ENCODE results near the gene PAIP2.
"Not testable (repeated sequence)": the region's sequence is repeated elsewhere in the genome, so short reads cannot be mapped to it uniquely, and the experiment has no call there.

The PAIP2 gene

DNA sequence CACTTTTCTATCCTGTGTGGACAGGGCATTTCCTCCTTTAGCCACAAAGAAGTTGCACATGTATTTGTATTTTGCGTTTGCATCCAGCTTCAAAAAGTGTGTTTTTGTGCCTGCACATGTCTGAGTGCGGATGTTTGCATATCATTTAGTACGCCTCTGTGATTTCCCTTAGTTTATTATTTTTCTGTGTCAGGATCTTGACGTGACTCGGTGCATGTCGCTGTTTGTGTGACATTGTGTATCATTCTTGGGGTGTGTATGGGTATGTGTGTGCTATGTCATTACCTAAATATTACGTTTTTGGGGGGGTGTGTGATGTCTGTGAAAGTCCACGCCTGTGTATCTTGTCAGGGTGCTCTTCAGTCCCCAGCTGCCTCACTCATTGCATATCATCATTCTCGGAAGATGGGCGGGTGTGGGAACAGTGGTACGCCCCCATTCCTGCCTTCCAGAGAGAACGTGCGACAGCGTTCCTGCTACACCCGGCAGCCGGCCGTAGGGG is 416 bp upstream of the PAIP2 start:
- peak overlapping the region; percentile 100 for H3K4me3 ChIP-seq (ENCODE audit: low read length)
- H3K9ac ChIP-seq (ENCODE audit: low read length), result peak overlapping the region; percentile 100
- H3K4me1 ChIP-seq (ENCODE audit: control insufficient read depth, insufficient read depth, low read length), result peaks cover 33% of the 10 kb centered on the region
- no peaks in the 10 kb centered on the region for H3K27me3 ChIP-seq (replicated peaks; ENCODE audit: control insufficient read depth, insufficient read depth, low read length)
- H3K36me3 ChIP-seq (ENCODE audit: control insufficient read depth, insufficient read depth, low read length, severe bottlenecking), result no peaks in the 10 kb centered on the region
- H3K9me3 ChIP-seq (ENCODE audit: control insufficient read depth, low read length), result no peaks in the 10 kb centered on the region
- DNase-seq (ENCODE audit: low read depth), result no peak

DNA sequence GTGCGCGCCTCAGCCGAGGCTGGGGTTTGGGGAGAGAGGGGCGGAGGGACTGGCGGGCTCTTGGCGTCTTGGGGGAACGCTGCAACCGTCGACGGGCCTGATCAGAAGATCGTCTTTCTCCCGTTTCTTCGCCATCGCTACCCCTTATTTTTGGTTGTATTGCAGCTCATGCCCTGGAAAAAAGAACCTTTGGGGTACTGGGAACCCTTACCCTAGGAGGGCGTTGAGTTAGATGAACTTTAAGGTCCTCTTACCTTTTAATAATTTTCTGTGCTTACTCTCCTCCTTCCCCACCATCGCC is 719 bp downstream of the PAIP2 start:
- Histone ChIP-seq H3K36me3 (ENCODE audit: control insufficient read depth, insufficient read depth, low read length, severe bottlenecking) (no peaks in the 10 kb centered on the region), H3K9me3 (ENCODE audit: control insufficient read depth, low read length) (no peaks in the 10 kb centered on the region), H3K4me3 (ENCODE audit: low read length) (peak overlapping the region; percentile 100), H3K27me3 (replicated peaks; ENCODE audit: control insufficient read depth, insufficient read depth, low read length) (no peaks in the 10 kb centered on the region), H3K4me1 (ENCODE audit: control insufficient read depth, insufficient read depth, low read length) (peaks cover 28% of the 10 kb centered on the region), H3K9ac (ENCODE audit: low read length) (peak overlapping the region; percentile 100)
- DNase-seq (ENCODE audit: low read depth), result no peak

DNA sequence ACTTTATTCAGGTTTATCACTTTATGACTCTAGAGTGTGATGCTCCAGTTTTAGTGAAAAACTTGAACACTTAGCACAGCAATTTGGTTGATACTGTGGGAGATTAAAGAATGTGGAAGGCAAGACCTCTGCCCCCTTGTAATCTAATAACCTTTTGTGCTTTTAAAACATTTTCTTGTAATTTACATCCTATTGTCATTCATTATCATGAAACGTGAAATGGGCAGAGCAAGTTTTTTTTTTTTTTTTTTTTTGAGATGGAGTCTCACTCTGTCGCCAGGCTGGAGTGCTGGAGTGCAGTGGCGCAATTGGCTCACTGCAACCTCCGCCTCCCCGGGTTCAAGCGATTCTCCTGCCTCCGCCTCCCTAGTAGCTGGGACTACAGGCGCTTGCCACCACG is 1.8 kb downstream of the PAIP2 start:
- peak overlapping the region; percentile 100 for H3K4me3 ChIP-seq (ENCODE audit: low read length)
- no peaks in the 10 kb centered on the region for H3K9me3 ChIP-seq (ENCODE audit: control insufficient read depth, low read length)
- no peak for DNase-seq (ENCODE audit: low read depth)
- peaks cover 28% of the 10 kb centered on the region for H3K4me1 ChIP-seq (ENCODE audit: control insufficient read depth, insufficient read depth, low read length)
- no peaks in the 10 kb centered on the region for H3K36me3 ChIP-seq (ENCODE audit: control insufficient read depth, insufficient read depth, low read length, severe bottlenecking)
- H3K9ac ChIP-seq (ENCODE audit: low read length), result peak overlapping the region; percentile 100
- no peaks in the 10 kb centered on the region for H3K27me3 ChIP-seq (replicated peaks; ENCODE audit: control insufficient read depth, insufficient read depth, low read length)

DNA sequence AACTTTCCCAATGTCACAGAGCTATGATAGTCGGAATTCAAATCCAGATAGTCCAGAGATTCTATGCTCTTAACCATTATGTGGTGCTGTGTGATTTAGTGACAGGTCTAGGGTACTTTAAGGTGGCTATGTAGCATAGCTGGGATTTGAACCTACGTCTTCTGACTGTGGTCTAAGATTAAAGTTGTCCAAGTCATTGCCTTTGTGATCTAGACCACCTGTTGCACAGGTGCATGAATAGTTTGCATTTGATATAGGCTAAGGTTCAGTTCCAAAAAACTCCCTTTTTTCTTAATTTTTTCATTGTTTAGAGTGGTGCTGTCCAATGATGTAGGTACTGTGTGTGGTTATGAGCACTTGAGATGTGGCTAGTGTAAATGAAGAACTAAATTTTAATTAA is 2.5 kb downstream of the PAIP2 start:
- no peak overlapping the region for H3K9ac ChIP-seq (ENCODE audit: low read length)
- H3K9me3 ChIP-seq (ENCODE audit: control insufficient read depth, low read length), result no peaks in the 10 kb centered on the region
- peaks cover 28% of the 10 kb centered on the region for H3K4me1 ChIP-seq (ENCODE audit: control insufficient read depth, insufficient read depth, low read length)
- H3K27me3 ChIP-seq (replicated peaks; ENCODE audit: control insufficient read depth, insufficient read depth, low read length), result no peaks in the 10 kb centered on the region
- peak overlapping the region; percentile 100 for H3K4me3 ChIP-seq (ENCODE audit: low read length)
- no peak for DNase-seq (ENCODE audit: low read depth)
- no peaks in the 10 kb centered on the region for H3K36me3 ChIP-seq (ENCODE audit: control insufficient read depth, insufficient read depth, low read length, severe bottlenecking)

DNA sequence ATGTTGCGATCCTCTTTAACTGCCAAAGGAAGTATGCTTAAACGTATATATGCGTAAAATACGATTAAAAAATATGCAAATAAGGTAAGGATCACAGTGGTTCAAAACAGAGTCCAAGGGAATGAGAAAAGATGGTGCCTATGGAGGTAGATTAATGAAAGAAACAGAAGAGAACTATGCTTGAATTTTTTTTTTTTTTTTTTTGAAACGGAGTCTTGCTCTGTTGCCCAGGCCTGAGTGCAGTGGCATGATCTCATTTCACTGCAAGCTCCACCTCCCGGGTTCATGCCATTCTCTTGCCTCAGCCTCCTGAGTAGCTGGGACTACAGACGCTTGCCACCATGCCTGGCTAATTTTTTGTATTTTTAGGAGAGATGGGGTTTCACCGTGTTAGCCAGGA is 3.8 kb downstream of the PAIP2 start:
- H3K9me3 ChIP-seq (ENCODE audit: control insufficient read depth, low read length); H3K9ac ChIP-seq (ENCODE audit: low read length); DNase-seq (ENCODE audit: low read depth); H3K36me3 ChIP-seq (ENCODE audit: control insufficient read depth, insufficient read depth, low read length, severe bottlenecking); H3K27me3 ChIP-seq (replicated peaks; ENCODE audit: control insufficient read depth, insufficient read depth, low read length); H3K4me3 ChIP-seq (ENCODE audit: low read length): not testable (repeated sequence)
- H3K4me1 ChIP-seq (ENCODE audit: control insufficient read depth, insufficient read depth, low read length), result peaks cover 33% of the 10 kb centered on the region

DNA sequence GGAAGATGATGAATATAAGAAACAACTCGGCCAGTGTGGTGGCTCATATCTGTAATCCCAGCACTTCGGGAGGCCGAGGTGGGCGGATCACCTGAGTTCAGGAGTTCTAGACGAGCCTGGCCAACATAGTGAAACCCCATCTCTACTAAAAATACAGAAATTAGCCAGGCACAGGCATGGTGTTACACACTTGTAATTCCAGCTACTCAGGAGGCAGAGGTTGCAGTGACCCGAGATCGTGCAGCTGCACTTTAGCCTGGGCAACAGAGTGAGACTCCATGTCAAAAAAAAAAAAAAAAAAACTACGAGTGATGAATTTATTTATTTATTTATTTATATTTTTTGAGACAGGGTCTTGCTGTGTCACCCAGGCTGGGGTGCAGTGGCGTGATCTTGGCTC is 6.2 kb downstream of the PAIP2 start:
- not testable (repeated sequence) for DNase-seq (ENCODE audit: low read depth); H3K27me3 ChIP-seq (replicated peaks; ENCODE audit: control insufficient read depth, insufficient read depth, low read length); H3K4me3 ChIP-seq (ENCODE audit: low read length); H3K9ac ChIP-seq (ENCODE audit: low read length); H3K36me3 ChIP-seq (ENCODE audit: control insufficient read depth, insufficient read depth, low read length, severe bottlenecking); H3K9me3 ChIP-seq (ENCODE audit: control insufficient read depth, low read length)
- peaks cover 21% of the 10 kb centered on the region for H3K4me1 ChIP-seq (ENCODE audit: control insufficient read depth, insufficient read depth, low read length)

DNA sequence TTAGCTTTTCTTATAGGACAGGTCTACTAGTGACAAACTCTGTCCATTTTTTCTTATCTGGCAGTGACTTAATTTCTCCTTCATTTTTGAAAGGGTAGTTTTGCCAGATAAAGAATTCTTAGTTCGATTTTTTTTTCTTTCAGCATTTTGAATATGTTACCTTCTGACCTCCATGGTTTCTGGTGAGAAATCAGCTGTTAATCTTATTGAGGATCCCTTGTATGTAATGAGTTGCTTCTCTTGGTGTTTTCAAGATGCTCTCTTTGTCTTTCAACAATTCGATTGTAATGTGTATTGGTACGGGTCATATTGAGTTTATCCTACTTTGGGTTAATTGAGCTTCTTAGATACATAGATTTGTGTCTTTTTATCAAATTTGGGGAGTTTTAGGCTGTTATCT is 12.5 kb downstream of the PAIP2 start:
- Histone ChIP-seq H3K4me3 (ENCODE audit: low read length) (no peak overlapping the region), H3K4me1 (ENCODE audit: control insufficient read depth, insufficient read depth, low read length) (peaks cover 8% of the 10 kb centered on the region), H3K36me3 (ENCODE audit: control insufficient read depth, insufficient read depth, low read length, severe bottlenecking) (peaks cover 18% of the 10 kb centered on the region), H3K9me3 (ENCODE audit: control insufficient read depth, low read length) (peaks cover 3% of the 10 kb centered on the region), H3K27me3 (replicated peaks; ENCODE audit: control insufficient read depth, insufficient read depth, low read length) (no peaks in the 10 kb centered on the region), H3K9ac (ENCODE audit: low read length) (no peak overlapping the region)
- no peak for DNase-seq (ENCODE audit: low read depth)

DNA sequence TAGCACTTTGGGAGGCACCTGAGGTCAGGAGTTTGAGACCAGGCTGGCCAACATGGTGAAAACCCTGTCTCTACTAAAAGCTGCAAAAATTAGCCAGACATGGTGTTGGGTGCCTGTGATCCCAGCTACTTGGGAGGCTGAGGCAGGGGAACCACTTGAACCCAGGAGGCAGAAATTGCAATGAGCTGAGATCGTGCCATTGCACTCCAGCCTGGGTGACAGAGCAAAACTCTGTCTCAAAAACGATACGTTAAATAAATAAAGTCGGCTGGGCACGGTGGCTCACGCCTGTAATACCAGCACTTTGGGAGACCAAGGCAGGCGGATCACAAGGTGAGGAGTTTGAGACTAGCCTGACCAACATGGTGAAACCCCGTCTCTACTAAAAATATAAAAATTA is 14.2 kb downstream of the PAIP2 start:
- not testable (repeated sequence) for H3K27me3 ChIP-seq (replicated peaks; ENCODE audit: control insufficient read depth, insufficient read depth, low read length); H3K9me3 ChIP-seq (ENCODE audit: control insufficient read depth, low read length); H3K4me3 ChIP-seq (ENCODE audit: low read length); H3K9ac ChIP-seq (ENCODE audit: low read length); DNase-seq (ENCODE audit: low read depth)
- Histone ChIP-seq H3K4me1 (ENCODE audit: control insufficient read depth, insufficient read depth, low read length) (peaks cover 13% of the 10 kb centered on the region), H3K36me3 (ENCODE audit: control insufficient read depth, insufficient read depth, low read length, severe bottlenecking) (peaks cover 18% of the 10 kb centered on the region)

DNA sequence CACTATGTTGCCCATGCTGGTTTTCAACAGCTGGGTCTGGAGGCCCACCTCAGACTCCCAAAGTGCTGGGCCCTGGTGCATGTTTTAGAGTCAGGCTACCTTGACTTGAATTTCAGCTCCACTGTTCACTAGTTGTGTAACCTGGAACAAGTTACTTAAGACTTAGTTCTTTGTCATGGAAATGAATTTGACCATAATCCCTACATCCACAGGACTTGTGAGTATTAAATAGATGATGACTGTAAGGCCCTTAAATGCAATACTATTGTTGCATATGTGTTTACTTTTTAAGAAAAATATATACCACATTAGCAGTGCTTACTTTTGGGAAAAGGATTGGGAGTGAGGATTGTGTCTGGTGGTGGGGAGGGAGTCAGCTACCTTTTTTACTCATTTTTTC is 16.4 kb downstream of the PAIP2 start:
- Histone ChIP-seq H3K9ac (ENCODE audit: low read length) (no peak overlapping the region), H3K36me3 (ENCODE audit: control insufficient read depth, insufficient read depth, low read length, severe bottlenecking) (peaks cover 14% of the 10 kb centered on the region), H3K9me3 (ENCODE audit: control insufficient read depth, low read length) (peaks cover 3% of the 10 kb centered on the region), H3K4me3 (ENCODE audit: low read length) (no peak overlapping the region), H3K4me1 (ENCODE audit: control insufficient read depth, insufficient read depth, low read length) (peaks cover 13% of the 10 kb centered on the region), H3K27me3 (replicated peaks; ENCODE audit: control insufficient read depth, insufficient read depth, low read length) (no peaks in the 10 kb centered on the region)
- DNase-seq (ENCODE audit: low read depth), result no peak

DNA sequence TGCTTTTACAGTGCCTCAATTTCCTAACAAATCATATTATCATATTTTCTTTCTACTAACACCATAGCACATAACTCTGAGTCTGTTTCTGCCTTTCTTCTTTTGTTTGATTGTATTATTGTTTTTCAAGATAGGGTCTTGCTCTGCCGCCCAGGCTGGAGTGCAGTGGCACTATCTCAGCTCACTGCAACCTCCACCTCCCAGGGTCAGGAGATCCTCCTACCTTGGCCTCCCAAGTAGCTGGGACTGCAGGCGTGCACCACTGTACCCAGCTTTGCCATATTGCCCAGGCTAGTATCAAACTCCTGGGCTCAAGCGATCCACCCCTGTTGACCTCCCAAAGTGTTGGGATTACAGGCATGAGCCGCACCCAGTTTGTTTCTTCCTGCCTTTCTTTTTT is 18.7 kb downstream of the PAIP2 start:
- H3K4me1 ChIP-seq (ENCODE audit: control insufficient read depth, insufficient read depth, low read length), result peaks cover 10% of the 10 kb centered on the region
- no peak overlapping the region for H3K4me3 ChIP-seq (ENCODE audit: low read length)
- no peaks in the 10 kb centered on the region for H3K9me3 ChIP-seq (ENCODE audit: control insufficient read depth, low read length)
- no peaks in the 10 kb centered on the region for H3K27me3 ChIP-seq (replicated peaks; ENCODE audit: control insufficient read depth, insufficient read depth, low read length)
- peaks cover 19% of the 10 kb centered on the region for H3K36me3 ChIP-seq (ENCODE audit: control insufficient read depth, insufficient read depth, low read length, severe bottlenecking)
- DNase-seq (ENCODE audit: low read depth), result no peak
- H3K9ac ChIP-seq (ENCODE audit: low read length), result no peak overlapping the region

DNA sequence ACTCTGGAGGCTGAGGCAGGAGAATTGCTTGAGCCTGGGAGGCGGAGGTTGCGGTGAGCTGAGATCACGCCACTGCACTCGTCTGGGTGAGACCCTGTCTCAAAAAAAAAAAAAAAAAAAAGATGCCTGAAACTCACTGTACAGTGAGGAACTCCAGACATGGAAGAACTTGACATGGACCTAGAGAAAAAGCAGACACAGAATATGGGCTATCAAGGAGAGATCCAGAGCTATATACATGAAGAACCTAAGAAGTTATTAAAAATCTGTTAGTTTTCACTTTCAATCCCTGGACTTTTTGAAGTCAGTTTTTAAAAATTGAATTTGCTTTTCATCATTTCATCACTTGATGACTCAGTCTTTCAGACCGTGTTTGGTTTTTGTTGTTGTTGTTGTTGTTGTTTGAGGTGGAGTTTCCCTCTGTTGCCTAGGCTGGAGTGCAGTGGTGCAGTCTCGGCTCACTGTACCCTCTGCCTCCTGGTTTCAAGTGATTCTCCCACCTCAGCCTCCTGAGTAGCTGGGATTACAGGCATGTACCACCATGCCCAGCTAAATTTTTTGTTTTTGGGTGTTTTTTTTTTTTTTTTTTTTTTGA is 20.3 kb downstream of the PAIP2 start:
- peaks cover 35% of the 10 kb centered on the region for H3K36me3 ChIP-seq (ENCODE audit: control insufficient read depth, insufficient read depth, low read length, severe bottlenecking)
- H3K4me3 ChIP-seq (ENCODE audit: low read length), result no peak overlapping the region
- no peaks in the 10 kb centered on the region for H3K27me3 ChIP-seq (replicated peaks; ENCODE audit: control insufficient read depth, insufficient read depth, low read length)
- DNase-seq (ENCODE audit: low read depth), result peak; percentile 31
- H3K4me1 ChIP-seq (ENCODE audit: control insufficient read depth, insufficient read depth, low read length), result peaks cover 10% of the 10 kb centered on the region
- H3K9ac ChIP-seq (ENCODE audit: low read length), result no peak overlapping the region
- no peaks in the 10 kb centered on the region for H3K9me3 ChIP-seq (ENCODE audit: control insufficient read depth, low read length)

DNA sequence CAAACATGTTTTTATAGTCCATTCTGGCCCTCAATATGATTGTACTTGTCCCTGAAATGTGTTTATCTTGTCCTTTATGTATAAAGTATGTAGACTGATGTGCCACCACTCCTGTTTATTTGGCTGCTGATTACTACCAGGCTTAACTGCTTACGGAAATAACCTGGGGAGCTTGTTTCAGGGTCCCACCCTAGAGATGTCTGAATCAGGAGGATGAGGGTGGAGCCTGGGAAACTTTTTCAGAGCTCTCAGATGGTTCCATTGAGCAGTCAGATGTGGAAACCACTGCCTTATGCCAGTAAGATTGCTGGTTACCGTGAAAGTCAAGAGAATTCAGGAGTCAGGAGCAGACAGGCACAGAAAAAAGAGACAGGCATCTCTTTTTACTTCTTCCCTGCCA is 22.3 kb downstream of the PAIP2 start:
- Histone ChIP-seq H3K9me3 (ENCODE audit: control insufficient read depth, low read length) (no peaks in the 10 kb centered on the region), H3K4me1 (ENCODE audit: control insufficient read depth, insufficient read depth, low read length) (peaks cover 17% of the 10 kb centered on the region), H3K27me3 (replicated peaks; ENCODE audit: control insufficient read depth, insufficient read depth, low read length) (no peaks in the 10 kb centered on the region), H3K9ac (ENCODE audit: low read length) (no peak overlapping the region), H3K36me3 (ENCODE audit: control insufficient read depth, insufficient read depth, low read length, severe bottlenecking) (peaks cover 46% of the 10 kb centered on the region), H3K4me3 (ENCODE audit: low read length) (no peak overlapping the region)
- DNase-seq (ENCODE audit: low read depth), result no peak

Measured in adipocyte (in vitro differentiated cells).